Thyroid gland (tissue), 4 donors: ENCODE results near the gene KRT5.

Source experiments
- POLR2A ChIP-seq, 2 donors: fragments of 450-650 bp; IDR thresholded peaks; one replicate each; pipeline ENCODE4 v1.6.1; 2017; ENCODE audit warnings: antibody characterized with exemption in 2 of 2, mild to moderate bottlenecking in 2 of 2, moderate library complexity in 1 of 2
- TF ChIP-seq, protein P1 (sequence below), 6 experiments: fragments of 200-600 bp in 3 of 6; fragments of 450-650 bp in 3 of 6; sonication (generic) in 3 of 6; IDR thresholded peaks; one replicate each; pipeline ENCODE4 v1.5.1; 2016 to 2019; ENCODE audit warnings: antibody characterized with exemption in 6 of 6, mild to moderate bottlenecking in 2 of 6, inconsistent platforms in 1 of 6, moderate library complexity in 1 of 6

DNA sequence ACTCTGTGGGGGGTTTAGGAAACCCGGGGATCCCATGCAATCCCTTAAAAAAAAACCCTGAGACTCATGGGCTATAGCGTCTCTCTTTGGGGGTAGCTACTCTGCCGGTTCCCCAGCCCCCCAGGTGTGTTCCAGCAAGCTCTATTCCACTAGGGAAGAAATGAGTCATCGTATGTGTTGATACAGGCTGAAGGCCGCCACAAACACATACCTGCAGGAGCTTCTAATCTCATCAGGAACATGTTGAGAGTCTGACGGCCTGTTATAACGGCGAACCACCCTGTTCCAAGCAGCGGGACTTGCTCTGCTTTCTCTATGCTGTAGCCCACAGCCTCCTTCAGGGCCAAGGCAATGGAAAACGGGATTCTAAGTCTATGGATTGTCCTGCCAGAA lies 977 bp upstream of the KRT5 start:
- TF ChIP-seq, protein P1, sequence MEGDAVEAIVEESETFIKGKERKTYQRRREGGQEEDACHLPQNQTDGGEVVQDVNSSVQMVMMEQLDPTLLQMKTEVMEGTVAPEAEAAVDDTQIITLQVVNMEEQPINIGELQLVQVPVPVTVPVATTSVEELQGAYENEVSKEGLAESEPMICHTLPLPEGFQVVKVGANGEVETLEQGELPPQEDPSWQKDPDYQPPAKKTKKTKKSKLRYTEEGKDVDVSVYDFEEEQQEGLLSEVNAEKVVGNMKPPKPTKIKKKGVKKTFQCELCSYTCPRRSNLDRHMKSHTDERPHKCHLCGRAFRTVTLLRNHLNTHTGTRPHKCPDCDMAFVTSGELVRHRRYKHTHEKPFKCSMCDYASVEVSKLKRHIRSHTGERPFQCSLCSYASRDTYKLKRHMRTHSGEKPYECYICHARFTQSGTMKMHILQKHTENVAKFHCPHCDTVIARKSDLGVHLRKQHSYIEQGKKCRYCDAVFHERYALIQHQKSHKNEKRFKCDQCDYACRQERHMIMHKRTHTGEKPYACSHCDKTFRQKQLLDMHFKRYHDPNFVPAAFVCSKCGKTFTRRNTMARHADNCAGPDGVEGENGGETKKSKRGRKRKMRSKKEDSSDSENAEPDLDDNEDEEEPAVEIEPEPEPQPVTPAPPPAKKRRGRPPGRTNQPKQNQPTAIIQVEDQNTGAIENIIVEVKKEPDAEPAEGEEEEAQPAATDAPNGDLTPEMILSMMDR (IDR thresholded peaks at IDR 0.05) = no peak
- TF ChIP-seq POLR2A (IDR thresholded peaks at IDR 0.05) = no peak
